ENCODE data around the gene PTPRM.

Gene PTPRM

GRCh38 chr18:8386669-8387380, 819.7 kb downstream of the PTPRM start:
- H3K4me3 ChIP-seq (ENCODE audit: low read depth, low read length): no peak overlapping the region
- TF ChIP-seq CTCF (IDR thresholded peaks at IDR 0.05; ENCODE audit: low read depth, low read length): no peak

GRCh38 chr18:8389391-8390340, 822.5 kb downstream of the PTPRM start:
- H3K4me3 ChIP-seq (ENCODE audit: low read depth, low read length): no peak overlapping the region
- TF ChIP-seq CTCF (IDR thresholded peaks at IDR 0.05; ENCODE audit: low read depth, low read length): peak; percentile 88

GRCh38 chr18:8391068-8391467, 824.0 kb downstream of the PTPRM start:
- TF ChIP-seq CTCF (IDR thresholded peaks at IDR 0.05; ENCODE audit: low read depth, low read length): no peak
- no peak overlapping the region for H3K4me3 ChIP-seq (ENCODE audit: low read depth, low read length)

GRCh38 chr18:8396254-8396653, 829.1 kb downstream of the PTPRM start:
- no peak overlapping the region for H3K4me3 ChIP-seq (ENCODE audit: low read depth, low read length)
- TF ChIP-seq CTCF (IDR thresholded peaks at IDR 0.05; ENCODE audit: low read depth, low read length): no peak

- TF ChIP-seq CTCF (IDR thresholded peaks at IDR 0.05; ENCODE audit: low read depth, low read length): no peak
- no peak overlapping the region for H3K4me3 ChIP-seq (ENCODE audit: low read depth, low read length)
These were observed 829.9 kb downstream of the PTPRM start for GRCh38 chr18:8397034-8397433.

GRCh38 chr18:8399138-8399537, 832.0 kb downstream of the PTPRM start:
- no peak for TF ChIP-seq CTCF (IDR thresholded peaks at IDR 0.05; ENCODE audit: low read depth, low read length)
- H3K4me3 ChIP-seq (ENCODE audit: low read depth, low read length): no peak overlapping the region

All from WI38 (cell line).